Stimulated activated CD8-positive, alpha-beta memory T cell treated with anti-CD3 and anti-CD28 coated beads, Interleukin-2, amount 100 ng/mL, for 48 hours (primary cell): ENCODE measurements around the gene KIFAP3.
"Not testable (repeated sequence)": the region's sequence is repeated elsewhere in the genome, so short reads cannot be mapped to it uniquely, and the experiment has no call there.

ENCODE experiments used
- DNase-seq, 2 donors: peaks; one replicate each; pipeline ENCODE4 v3.0.0-alpha.2; 2020; ENCODE audit warnings: low read depth in 2 of 2

KIFAP3 gene

DNA sequence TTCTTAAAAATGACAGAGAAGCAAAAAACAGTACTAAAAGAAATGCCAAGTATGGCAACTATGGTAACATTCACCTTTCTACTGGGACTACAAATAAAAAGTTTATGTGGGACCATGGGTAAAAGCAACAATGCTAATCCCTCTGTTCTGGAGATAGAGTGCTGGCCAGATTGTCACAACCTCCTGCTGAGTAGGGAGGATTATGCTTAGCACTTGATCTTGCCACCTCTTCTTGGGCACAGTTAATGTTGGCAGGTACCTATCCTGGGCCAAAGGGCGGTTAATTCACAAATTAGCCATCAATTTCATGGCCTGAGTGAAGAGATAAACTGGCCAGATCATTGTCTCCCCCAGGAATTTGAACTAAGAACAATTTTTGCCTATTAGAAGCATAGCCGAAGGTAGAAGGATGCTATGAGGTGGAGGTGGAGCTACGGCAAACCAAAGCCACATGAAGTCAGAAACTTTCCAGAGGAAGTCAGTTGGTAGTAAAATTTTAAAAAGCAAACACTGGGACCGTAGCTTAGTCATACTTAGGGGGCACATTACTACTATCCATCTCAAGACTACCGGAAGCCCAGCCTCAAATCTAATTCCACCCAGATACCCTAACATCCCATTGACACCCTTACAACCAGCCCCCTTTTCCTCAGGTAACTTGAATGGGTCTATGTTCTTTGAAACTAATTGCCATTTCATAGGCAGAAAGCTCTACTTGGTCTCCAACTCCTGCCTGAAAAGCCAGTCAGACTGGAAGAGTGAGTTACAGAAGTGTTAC lies 183.5 kb downstream of the KIFAP3 start:
- DNase-seq: no peak

GRCh38 chr1:169889871-169890270 lies 184.6 kb downstream of the KIFAP3 start:
- no peak for DNase-seq

- DNase-seq: no peak
Measured at GRCh38 chr1:169886931-169887330, 187.6 kb downstream of the KIFAP3 start.

DNA sequence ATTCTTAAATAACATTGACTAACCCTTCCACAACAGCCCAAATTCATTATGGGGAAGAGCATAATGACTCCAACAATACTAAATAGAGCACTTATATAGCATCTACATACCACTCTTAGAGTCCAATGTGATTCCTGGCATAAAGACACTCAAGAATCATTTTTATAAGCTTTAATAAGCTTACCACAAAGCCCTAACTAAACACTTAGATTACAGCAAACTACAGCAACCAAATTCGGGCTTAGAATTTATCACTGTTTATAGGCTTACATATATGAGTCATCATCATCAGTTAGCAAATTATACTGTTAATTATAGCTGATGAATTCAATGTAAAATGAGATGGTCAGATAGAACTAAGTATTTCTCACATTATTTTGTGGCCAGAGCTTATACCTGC lies 188.1 kb downstream of the KIFAP3 start:
- no peak for DNase-seq

- no peak for DNase-seq
Measured at GRCh38 chr1:169885207-169885606, 189.3 kb downstream of the KIFAP3 start.

DNA sequence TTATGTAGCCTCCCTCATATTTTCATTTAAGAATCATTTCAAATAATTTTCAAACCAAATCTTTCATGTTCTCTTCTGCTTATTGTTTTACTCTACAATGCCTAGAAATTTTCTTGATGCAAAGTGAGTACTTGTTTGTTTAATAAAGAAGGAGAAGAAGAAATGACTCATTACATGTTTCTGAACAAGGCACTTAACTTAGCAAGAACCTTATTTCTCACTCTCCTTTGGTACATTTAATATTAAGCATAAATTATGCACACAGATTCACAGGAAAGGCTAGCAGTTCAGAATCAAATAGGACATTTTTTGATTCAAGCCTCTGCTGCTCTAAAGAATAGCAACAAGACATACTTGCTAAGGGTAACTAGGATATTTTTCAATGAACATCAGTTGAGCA lies 189.9 kb downstream of the KIFAP3 start:
- DNase-seq: no peak

- no peak for DNase-seq
Measured at GRCh38 chr1:169882039-169882511, 192.4 kb downstream of the KIFAP3 start.

DNA sequence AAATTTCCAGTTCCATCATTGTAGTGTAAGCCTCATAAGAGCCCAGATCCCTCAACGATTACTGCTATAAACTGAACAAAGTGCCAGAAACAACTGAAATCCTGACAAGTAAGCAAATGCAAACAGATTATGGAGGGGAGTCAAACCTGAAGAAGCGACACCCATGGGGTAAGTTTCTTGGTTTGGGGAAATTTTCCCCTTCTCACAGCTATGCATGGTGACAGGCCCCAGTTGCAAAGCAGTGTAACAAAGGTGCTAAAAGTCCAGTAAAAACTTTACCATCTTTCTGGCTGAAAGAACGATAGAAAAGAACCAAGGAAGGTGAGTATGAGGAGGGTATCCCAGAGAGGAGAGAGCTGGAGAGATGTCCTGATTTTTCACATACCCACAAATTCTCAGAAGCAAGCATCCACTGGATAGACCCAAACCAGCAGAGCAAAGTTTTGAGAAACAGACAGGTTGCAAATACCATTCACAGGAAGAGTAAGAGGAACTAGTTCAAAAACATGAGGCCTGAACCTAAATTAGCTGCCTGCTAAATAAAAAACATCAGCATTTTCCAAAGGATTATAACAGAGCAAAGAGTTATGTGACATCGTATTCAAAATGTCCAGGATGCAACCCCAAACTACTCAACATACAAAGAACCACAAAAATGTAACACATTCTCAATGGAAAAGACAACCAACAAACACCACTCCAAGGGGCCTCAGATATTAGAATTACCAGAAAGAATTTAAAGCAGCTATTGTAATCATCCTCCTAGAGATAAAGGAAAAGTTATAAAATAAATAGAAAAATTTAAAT lies 195.3 kb downstream of the KIFAP3 start:
- no peak for DNase-seq

- no peak for DNase-seq
Measured at GRCh38 chr1:169878498-169878897, 196.0 kb downstream of the KIFAP3 start.

- no peak for DNase-seq
Measured at GRCh38 chr1:169877800-169878491, 196.5 kb downstream of the KIFAP3 start.

GRCh38 chr1:169874229-169874628 lies 200.3 kb downstream of the KIFAP3 start:
- no peak for DNase-seq

DNA sequence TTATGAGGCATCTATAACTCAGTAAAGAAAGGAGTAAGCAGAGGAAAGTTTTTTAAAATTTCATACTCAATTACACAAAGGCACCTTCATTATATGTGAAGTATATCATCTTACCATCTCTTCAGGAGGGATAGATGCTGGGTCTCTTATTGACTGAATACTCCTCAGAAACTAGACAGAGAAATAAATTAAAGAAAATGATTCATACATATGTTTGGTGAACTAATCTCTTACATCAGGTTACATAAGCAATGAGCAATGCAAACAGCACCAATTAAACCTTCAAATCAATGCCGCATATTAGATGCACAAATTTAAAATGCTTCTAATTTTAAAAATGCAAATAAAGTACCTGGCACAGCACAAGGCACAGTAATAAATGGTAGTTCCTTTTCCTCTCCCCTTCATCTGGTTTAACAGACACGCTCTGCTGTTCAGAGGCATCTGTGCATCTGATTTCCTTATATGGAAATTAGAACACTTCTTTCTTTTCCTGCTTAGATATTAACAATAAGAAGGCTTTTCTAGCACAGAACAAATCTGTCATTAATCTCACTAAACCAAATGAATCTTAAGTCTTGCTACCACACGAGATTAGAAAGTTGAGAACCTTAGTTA lies 200.8 kb downstream of the KIFAP3 start:
- DNase-seq: no peak

DNA sequence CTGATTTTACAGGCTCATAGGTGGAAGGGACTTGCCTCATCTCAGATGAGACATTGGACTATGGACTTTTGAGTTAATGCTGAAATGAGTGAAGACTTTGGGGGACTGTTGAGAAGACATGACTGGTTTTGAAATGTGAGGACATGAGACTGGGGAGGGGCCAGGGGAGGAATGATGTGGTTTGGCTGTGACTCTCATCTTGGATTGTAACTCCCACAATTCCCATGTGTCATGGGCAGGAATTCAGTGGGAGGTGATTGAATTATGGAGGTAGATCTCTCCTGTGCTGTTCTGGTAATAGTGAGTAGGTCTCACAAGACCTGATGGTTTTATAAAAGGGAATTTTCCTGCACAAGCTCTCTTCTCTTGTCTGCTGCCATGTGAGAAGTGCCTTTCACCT lies 201.6 kb downstream of the KIFAP3 start:
- DNase-seq: no peak

DNA sequence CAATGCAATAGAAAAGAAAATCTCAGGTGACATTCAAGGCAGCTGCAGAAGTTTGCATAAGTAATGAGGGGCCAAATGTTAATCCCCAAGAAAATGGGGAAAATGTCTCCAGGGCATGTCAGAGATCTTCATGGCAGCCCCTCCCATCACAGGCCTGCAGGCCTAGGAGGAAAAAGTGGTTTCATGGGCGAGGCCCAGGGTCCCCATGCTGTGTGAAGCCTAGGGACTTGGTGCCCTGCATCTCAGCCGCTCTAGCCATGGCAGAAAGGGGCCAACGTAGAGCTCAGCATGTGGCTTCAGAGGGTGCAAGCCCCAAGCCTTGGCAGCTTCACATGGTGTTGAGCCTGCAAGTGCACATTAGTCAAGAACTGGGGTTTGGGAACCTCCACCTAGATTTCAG lies 202.5 kb downstream of the KIFAP3 start:
- DNase-seq: not testable (repeated sequence)
